Activated T-helper 9 cell treated with anti-CD3 and anti-CD28 coated beads, Interleukin-2, amount 50 U/mL, for 16 hours (primary cell): ENCODE measurements around the gene KLHL22.
A peak's percentile ranks its signal among the peaks of the same experiment; 100 is the strongest.

Experiments used
- DNase-seq: peaks from one replicate; pipeline ENCODE4 v3.0.0-alpha.2; 2020; ENCODE audit warnings: low read depth

Gene KLHL22

GRCh38 chr22:20432244-20432686 lies 63.3 kb downstream of the KLHL22 start:
- no peak for DNase-seq

- DNase-seq, result no peak
Observed at GRCh38 chr22:20431511-20432192, 63.9 kb downstream of the KLHL22 start.

GRCh38 chr22:20430720-20431510 lies 64.7 kb downstream of the KLHL22 start:
- DNase-seq, result peak; percentile 49

GRCh38 chr22:20430101-20430719 lies 65.4 kb downstream of the KLHL22 start:
- DNase-seq, result no peak

- DNase-seq, result peak; percentile 71
Observed at GRCh38 chr22:20429254-20430100, 66.1 kb downstream of the KLHL22 start.

GRCh38 chr22:20428496-20429253 lies 66.9 kb downstream of the KLHL22 start:
- no peak for DNase-seq

GRCh38 chr22:20427945-20428417 lies 67.6 kb downstream of the KLHL22 start:
- DNase-seq, result no peak

- DNase-seq, result no peak
Observed at GRCh38 chr22:20427104-20427944, 68.3 kb downstream of the KLHL22 start.

GRCh38 chr22:20426259-20426615 lies 69.4 kb downstream of the KLHL22 start:
- DNase-seq, result no peak

GRCh38 chr22:20425566-20426258 lies 69.9 kb downstream of the KLHL22 start:
- no peak for DNase-seq

- DNase-seq, result no peak
Observed at GRCh38 chr22:20424932-20425565, 70.5 kb downstream of the KLHL22 start.

- no peak for DNase-seq
Observed at GRCh38 chr22:20424568-20424931, 71.0 kb downstream of the KLHL22 start.

- DNase-seq, result no peak
Observed at GRCh38 chr22:20423906-20424551, 71.6 kb downstream of the KLHL22 start.

- no peak for DNase-seq
Observed at GRCh38 chr22:20423008-20423905, 72.3 kb downstream of the KLHL22 start.

- DNase-seq, result no peak
Observed at GRCh38 chr22:20422271-20423007, 73.2 kb downstream of the KLHL22 start.

- DNase-seq, result no peak
Observed at GRCh38 chr22:20421507-20421874, 74.1 kb downstream of the KLHL22 start.
